ENCODE results near the gene ATP6V1G1. TPM values are rescaled to one million over a fixed set of nuclear protein-coding genes. Genes with fewer than 3 reads are reported as not detected.

The ATP6V1G1 gene
- total RNA-seq, 4 donors from 2014 or later: 151 to 210 (median 185) TPM

GRCh38 chr9:114613919-114614318 is 26.4 kb downstream of the ATP6V1G1 start:
- WGBS, 2 donors: 62 to 95% methylated on average over 2 to 3 of the region's 3 CpGs
- Histone ChIP-seq H3K4me1 (peaks cover 15 to 73% (median 34%) of the 10 kb centered on the region in 3 donors), H3K27ac (no peak overlapping the region), H3K4me3 (no peak overlapping the region), H3K9me3 (no peaks in the 10 kb centered on the region), H3K36me3 (peaks cover 0 to 6% (median 0%) of the 10 kb centered on the region in 3 donors), H3K27me3 (no peaks in the 10 kb centered on the region)
- no peak for DNase-seq
- intact Hi-C loops (cut with DNase I): no loop called here
- TF ChIP-seq CTCF (IDR thresholded peaks at IDR 0.05) (no peak), POLR2A (IDR thresholded peaks at IDR 0.05) (no peak)

DNA sequence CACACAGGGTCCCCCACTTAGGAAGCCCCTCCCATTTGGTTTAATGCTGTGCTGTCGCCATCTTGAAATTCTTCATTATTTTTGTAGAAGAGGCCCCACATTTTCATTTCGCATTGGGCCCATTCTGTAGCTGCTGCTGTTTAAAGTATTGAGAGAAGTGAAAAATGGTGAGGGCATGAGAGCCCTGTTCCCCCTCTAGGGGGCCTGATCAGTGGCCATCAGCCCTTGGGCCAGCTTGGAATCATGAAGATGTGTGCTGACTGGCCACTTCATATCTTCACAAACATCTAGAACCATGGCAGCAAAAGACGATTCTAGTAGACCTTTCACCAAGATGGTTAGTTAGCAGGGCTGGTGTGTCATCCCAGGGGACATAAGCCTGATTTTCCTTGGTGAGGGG is 26.8 kb downstream of the ATP6V1G1 start:
- Histone ChIP-seq H3K36me3 (peaks cover 0 to 6% (median 0%) of the 10 kb centered on the region in 3 donors), H3K27ac (no peak overlapping the region), H3K4me3 (no peak overlapping the region), H3K4me1 (peaks cover 15 to 78% (median 35%) of the 10 kb centered on the region in 3 donors), H3K9me3 (no peaks in the 10 kb centered on the region), H3K27me3 (no peaks in the 10 kb centered on the region)
- intact Hi-C loops (cut with DNase I): no loop called here
- no peak for DNase-seq
- TF ChIP-seq POLR2A (IDR thresholded peaks at IDR 0.05): no peak
- no peak for TF ChIP-seq CTCF (IDR thresholded peaks at IDR 0.05)
- WGBS, 2 donors: 85 to 96% methylated on average over 3 of the region's 3 CpGs

DNA sequence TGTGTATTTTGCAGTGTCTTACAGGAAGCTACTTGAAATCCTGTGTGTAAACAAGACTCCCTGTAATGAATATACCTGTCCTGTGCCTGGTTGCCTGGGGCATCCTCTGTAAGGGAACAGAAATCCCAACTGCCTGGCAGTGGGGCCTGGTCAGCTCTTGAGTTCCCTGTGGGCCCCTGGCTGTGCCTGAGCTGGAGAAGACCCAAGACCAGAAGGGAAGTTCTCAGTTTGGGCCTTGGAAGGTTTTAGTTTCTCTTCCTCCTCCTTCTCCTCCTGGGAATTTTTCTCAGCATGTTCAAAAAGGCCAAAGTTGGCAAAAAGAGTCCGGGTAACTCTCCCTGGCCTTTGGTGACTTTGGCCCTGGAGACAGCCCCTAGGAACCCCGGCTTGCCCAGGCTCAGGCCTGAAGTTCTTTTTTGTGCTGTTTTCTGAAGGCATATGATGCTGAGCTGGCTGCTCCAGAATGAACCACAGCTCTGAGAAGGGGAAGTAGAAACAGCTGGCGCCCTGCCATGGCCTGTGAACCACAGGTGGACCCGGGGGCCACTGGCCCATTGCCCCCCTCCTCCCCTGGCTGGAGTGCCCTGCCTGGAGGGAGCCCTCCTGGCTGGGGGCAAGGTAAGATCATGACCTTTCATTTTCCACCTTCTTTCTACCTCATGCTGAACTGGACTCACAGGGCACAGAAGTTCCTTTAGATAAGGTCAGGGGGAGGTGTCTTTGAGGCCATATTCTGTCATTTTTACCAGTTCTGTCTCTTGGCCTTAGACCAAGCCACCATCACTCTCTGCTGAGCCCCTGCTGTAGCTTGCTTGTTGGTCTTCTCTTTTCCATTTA is 29.3 kb downstream of the ATP6V1G1 start:
- 13 to 15% methylated on average over 3 of the region's 4 CpGs for WGBS, 2 donors
- Histone ChIP-seq H3K4me1 (peaks cover 15 to 70% (median 30%) of the 10 kb centered on the region in 3 donors), H3K27ac (peak overlapping the region; percentile 34 to 68 (median 50)), H3K27me3 (no peaks in the 10 kb centered on the region), H3K9me3 (no peaks in the 10 kb centered on the region), H3K36me3 (peaks cover 0 to 9% (median 0%) of the 10 kb centered on the region in 3 donors), H3K4me3 (no peak overlapping the region)
- TF ChIP-seq POLR2A (IDR thresholded peaks at IDR 0.05): no peak
- TF ChIP-seq CTCF (IDR thresholded peaks at IDR 0.05): no peak
- DNase-seq: peak; percentile 26
- intact Hi-C loops (cut with DNase I): no loop called here

DNA sequence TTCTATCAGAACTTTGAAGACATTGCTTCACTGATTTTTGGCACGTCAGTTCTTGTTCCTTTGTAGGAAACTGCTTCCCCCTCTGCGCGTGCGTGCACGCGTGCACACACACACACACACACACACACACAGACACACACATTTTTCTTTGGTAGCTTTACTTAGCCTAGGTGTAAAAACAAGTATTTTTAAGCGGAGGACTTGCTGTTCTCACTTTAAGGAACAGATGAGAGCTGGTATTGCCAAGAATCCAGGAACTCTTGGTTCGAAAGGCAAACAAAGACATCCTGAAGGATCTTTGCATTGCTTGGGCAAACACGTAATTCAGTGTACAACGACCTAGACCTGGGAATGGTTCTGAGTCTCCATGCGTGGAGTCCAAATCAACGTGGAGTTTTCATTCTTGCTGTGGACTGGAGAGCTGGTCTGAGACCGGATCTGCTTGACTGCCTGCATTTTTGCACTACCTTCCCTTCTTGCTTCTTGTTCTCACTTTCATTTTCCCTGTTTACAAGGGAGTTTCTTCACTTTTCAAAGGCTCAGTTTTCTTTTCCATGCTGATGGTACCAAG is 31.7 kb downstream of the ATP6V1G1 start:
- Histone ChIP-seq H3K4me1 (peaks cover 0 to 55% (median 13%) of the 10 kb centered on the region in 3 donors), H3K27me3 (no peaks in the 10 kb centered on the region), H3K4me3 (peak overlapping the region; percentile 12 to 52 (median 32)), H3K36me3 (peaks cover 0 to 29% (median 0%) of the 10 kb centered on the region in 3 donors), H3K27ac (peak overlapping the region; percentile 52 to 79 (median 65)), H3K9me3 (no peaks in the 10 kb centered on the region)
- 29% methylated on average over 13 of the region's 13 CpGs for WGBS, 2 donors
- no peak for TF ChIP-seq CTCF (IDR thresholded peaks at IDR 0.05)
- TF ChIP-seq POLR2A (IDR thresholded peaks at IDR 0.05): no peak
- no peak for DNase-seq
- intact Hi-C loops (cut with DNase I): no loop called here

DNA sequence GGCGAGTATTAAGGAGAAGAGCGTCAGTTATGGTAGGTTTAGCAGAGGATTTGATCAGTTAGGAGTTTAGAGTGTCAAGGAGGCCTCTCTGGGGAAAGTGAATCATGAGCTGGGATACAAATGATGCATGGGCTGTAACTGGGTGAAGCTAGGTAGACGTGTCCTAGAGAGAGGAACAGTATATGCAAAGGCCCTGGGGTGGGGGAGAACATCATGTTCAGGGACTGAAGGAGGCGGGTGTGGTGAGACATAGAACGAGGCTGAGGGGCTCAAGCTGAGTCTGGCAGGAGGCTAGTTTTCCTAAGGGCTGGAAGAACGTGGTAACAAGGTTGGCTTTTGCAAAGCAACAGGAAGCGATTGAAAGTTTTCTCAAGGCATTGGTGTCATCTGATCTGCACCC is 34.0 kb downstream of the ATP6V1G1 start:
- intact Hi-C loops (cut with DNase I): no loop called here

More for the DNA sequence above, 34.0 kb downstream of the ATP6V1G1 start:
- Histone ChIP-seq H3K9me3 (no peaks in the 10 kb centered on the region), H3K36me3 (peaks cover 0 to 49% (median 0%) of the 10 kb centered on the region in 3 donors), H3K4me3 (no peak overlapping the region), H3K27ac (no peak overlapping the region), H3K4me1 (peaks cover 0 to 46% (median 12%) of the 10 kb centered on the region in 3 donors), H3K27me3 (no peaks in the 10 kb centered on the region)
- 71 to 76% methylated on average over 7 of the region's 7 CpGs for WGBS, 2 donors
- TF ChIP-seq POLR2A (IDR thresholded peaks at IDR 0.05) (no peak), CTCF (IDR thresholded peaks at IDR 0.05) (no peak)
- no peak for DNase-seq
